Breast epithelium (tissue), 4 donors: ENCODE results near the gene RHOV. TPM values are rescaled to one million over a fixed set of nuclear protein-coding genes. Genes with fewer than 3 reads are reported as not detected.

Experiments
- DNase-seq, 2 donors: peaks; one replicate each; pipeline ENCODE4 v3.0.0-alpha.2; 2019; ENCODE audit warnings: low spot score in 2 of 2
- H3K27ac ChIP-seq, 2 donors: fragments of 200-600 bp; sonication (generic) in 1 of 2; one replicate each; pipeline ENCODE4 v1.5.1; 2016 to 2019; ENCODE audit warnings: mild to moderate bottlenecking in 1 of 2
- H3K27me3 ChIP-seq, 2 donors: fragments of 200-600 bp; sonication (generic) in 1 of 2; one replicate each; pipeline versions ENCODE4 v1.5.1 to v1.6.0; 2017 to 2019; ENCODE audit warnings: control low read depth in 1 of 2, mild to moderate bottlenecking in 1 of 2
- H3K36me3 ChIP-seq: fragments of 200-600 bp; one replicate; pipeline ENCODE4 v1.5.1; 2019
- H3K4me1 ChIP-seq, 2 donors: fragments of 200-600 bp; sonication (generic); one replicate each; pipeline ENCODE4 v1.5.1; 2016 to 2019; ENCODE audit warnings: control low read depth in 1 of 2
- H3K4me3 ChIP-seq, 3 donors: fragments of 200-600 bp; sonication (generic); 1 replicate in 2 of 3; 2 replicates in 1 of 3; pipeline ENCODE4 v1.5.1; 2016 to 2019; ENCODE audit warnings: mild to moderate bottlenecking in 3 of 3, moderate library complexity in 2 of 3
- H3K9me3 ChIP-seq, 2 donors: fragments of 200-600 bp; sonication (generic) in 1 of 2; one replicate each; pipeline ENCODE4 v1.5.1; 2016 to 2019; ENCODE audit warnings: control low read depth in 1 of 2
- POLR2A ChIP-seq: fragments of 450-650 bp; IDR thresholded peaks from one replicate; pipeline ENCODE4 v1.6.1; 2016; ENCODE audit warnings: antibody characterized with exemption, mild to moderate bottlenecking, moderate library complexity
- POLR2AphosphoS5 ChIP-seq, 3 donors: sonication (generic); formaldehyde crosslinking; IDR thresholded peaks; one replicate each; pipeline ENCODE4 v1.6.1; 2017; ENCODE audit warnings: antibody characterized with exemption in 3 of 3
- intact Hi-C: fragments of 100-400 bp; cut with DNase I; formaldehyde crosslinking; loops from one replicate; pipeline ENCODE4 v1.15.1; 2023; ENCODE audit warnings: low total_unique reads
- total RNA-seq, 3 donors: library from RNA; depleted of rRNA; stranded (reverse); fragments of >200 nt; gene quantifications; one replicate each; pipeline ENCODE4 v1.1.0, GENCODE V29; 2016
- TF ChIP-seq, protein P1 (sequence below), 3 donors: fragments of 450-650 bp; IDR thresholded peaks; one replicate each; pipeline ENCODE4 v1.5.1; 2016 to 2017; ENCODE audit warnings: antibody characterized with exemption in 3 of 3, mild to moderate bottlenecking in 3 of 3, moderate library complexity in 3 of 3

The RHOV gene
- total RNA-seq, 3 donors from 2014 or later = 8.5 to 12.1 TPM; not detected in 1

DNA sequence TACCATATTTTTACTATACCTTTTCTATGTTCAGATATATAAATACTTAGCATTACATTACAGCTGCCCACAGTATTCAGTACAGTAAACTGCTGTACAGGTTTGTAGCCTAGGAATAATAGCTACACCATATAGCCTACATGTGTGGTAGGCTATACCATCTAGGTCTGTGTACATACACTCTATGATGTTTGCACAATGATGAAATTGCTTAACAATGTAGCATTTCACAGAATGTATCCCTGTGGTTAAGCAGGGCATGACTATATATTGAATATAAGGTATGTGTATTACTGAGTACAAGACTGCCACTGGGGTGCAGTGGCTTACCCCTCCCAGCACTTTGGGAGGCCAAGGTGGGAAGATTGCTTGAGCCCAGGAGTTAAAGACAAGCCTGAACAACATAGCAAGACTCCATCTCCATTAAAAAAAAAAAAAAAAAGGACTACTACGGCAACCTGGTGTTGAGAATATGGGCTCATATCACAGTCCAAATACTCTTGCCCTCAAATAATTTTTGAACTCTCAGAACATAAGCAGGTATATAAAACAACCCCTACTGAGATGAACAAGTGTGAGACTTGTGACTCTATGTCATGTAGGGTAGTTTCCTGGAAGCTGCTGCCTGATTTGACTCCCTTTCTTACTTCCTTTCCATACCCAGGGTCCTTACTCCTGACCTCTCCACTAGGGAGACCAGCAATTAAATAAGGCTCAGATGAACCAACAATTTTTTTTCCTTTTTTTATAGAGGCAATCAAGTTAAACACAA lies 50.3 kb downstream of the RHOV start:
- no peaks in the 10 kb centered on the region for H3K4me1 ChIP-seq
- TF ChIP-seq POLR2AphosphoS5 (IDR thresholded peaks at IDR 0.05) (no peak), POLR2A (no peak)
- TF ChIP-seq, protein P1, sequence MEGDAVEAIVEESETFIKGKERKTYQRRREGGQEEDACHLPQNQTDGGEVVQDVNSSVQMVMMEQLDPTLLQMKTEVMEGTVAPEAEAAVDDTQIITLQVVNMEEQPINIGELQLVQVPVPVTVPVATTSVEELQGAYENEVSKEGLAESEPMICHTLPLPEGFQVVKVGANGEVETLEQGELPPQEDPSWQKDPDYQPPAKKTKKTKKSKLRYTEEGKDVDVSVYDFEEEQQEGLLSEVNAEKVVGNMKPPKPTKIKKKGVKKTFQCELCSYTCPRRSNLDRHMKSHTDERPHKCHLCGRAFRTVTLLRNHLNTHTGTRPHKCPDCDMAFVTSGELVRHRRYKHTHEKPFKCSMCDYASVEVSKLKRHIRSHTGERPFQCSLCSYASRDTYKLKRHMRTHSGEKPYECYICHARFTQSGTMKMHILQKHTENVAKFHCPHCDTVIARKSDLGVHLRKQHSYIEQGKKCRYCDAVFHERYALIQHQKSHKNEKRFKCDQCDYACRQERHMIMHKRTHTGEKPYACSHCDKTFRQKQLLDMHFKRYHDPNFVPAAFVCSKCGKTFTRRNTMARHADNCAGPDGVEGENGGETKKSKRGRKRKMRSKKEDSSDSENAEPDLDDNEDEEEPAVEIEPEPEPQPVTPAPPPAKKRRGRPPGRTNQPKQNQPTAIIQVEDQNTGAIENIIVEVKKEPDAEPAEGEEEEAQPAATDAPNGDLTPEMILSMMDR (IDR thresholded peaks at IDR 0.05) = no peak

More for the DNA sequence above, 50.3 kb downstream of the RHOV start:
- intact Hi-C loops = no loop called here
- no peaks in the 10 kb centered on the region for H3K9me3 ChIP-seq
- H3K27ac ChIP-seq = no peak overlapping the region
- H3K4me3 ChIP-seq = no peak overlapping the region
- no peaks in the 10 kb centered on the region for H3K36me3 ChIP-seq
- DNase-seq = no peak
- no peaks in the 10 kb centered on the region for H3K27me3 ChIP-seq

Other genes with a start within 250 kb of the RHOV start
- under 1 TPM in 1 of 3 donors, not detected in 2; 0.44 TPM for gene RAD51, start 179.1 kb downstream of the RHOV start, total RNA-seq
- gene RMDN3, start 119.0 kb downstream of the RHOV start, total RNA-seq = 10 to 100 TPM; 31.5 to 35.4 (median 34.4) TPM
- gene GCHFR, start 110.2 kb downstream of the RHOV start, total RNA-seq = 100 to 1,000 TPM in 1 of 3 donors, 10 to 100 TPM in 2; 56.0 to 100 (median 61.9) TPM
- gene C15orf62, start 104.3 kb downstream of the RHOV start, total RNA-seq = 1 to 10 TPM in 2 of 3 donors, under 1 TPM in 1; 0.48 to 4.7 (median 2.0) TPM
- 10 to 100 TPM; 19.4 to 58.8 (median 44.6) TPM for gene ZFYVE19, start 67.1 kb downstream of the RHOV start, total RNA-seq
- gene DNAJC17, start 66.8 kb downstream of the RHOV start, total RNA-seq = 10 to 100 TPM; 18.4 to 55.8 (median 24.3) TPM
- 1 to 10 TPM in 2 of 3 donors, not detected in 1; 1.3 to 4.9 TPM for gene PPP1R14D, start 45.5 kb downstream of the RHOV start, total RNA-seq
- gene SPINT1, start 30.2 kb downstream of the RHOV start, total RNA-seq = 100 to 1,000 TPM in 1 of 3 donors, 10 to 100 TPM in 1, 1 to 10 TPM in 1; 1.8 to 134 (median 86.5) TPM
- gene VPS18, start 20.2 kb upstream of the RHOV start, total RNA-seq = 10 to 100 TPM; 23.2 to 25.0 (median 23.9) TPM
- gene DLL4, start 55.1 kb upstream of the RHOV start, total RNA-seq = 10 to 100 TPM in 1 of 3 donors, 1 to 10 TPM in 2; 3.5 to 10.5 (median 5.0) TPM
- 10 to 100 TPM in 1 of 3 donors, 1 to 10 TPM in 1, under 1 TPM in 1; 0.32 to 11.9 (median 2.9) TPM for gene CHAC1, start 79.2 kb upstream of the RHOV start, total RNA-seq
- gene INO80, start 242.0 kb upstream of the RHOV start, total RNA-seq = 10 to 100 TPM; 27.2 to 47.7 (median 42.3) TPM